OCI-LY7 (cell line): ENCODE measurements around the gene APCDD1L. TPM values are rescaled to one million over a fixed set of nuclear protein-coding genes. Genes with fewer than 3 reads are reported as not detected.

Experiments
- BruUV-seq: library from RNA; stranded (reverse); fragments of 400-500 nt; replicated peaks from 2 replicates; lab custom pipeline; 2021; lab: Mats Ljungman, UMichigan
- CTCF ChIA-PET: fragments of 300-600 bp; sonication (Branson Sonifier 250); formaldehyde crosslinking; loops from one replicate; lab custom pipeline; 2022; ENCODE audit warnings: antibody characterized with exemption; ENCODE audit not compliant: unreplicated experiment; lab: Charles Lee
- POLR2A ChIA-PET: fragments of 300-600 bp; sonication (Branson Sonifier 250); formaldehyde crosslinking; loops from one replicate; lab custom pipeline; 2022; ENCODE audit warnings: antibody characterized with exemption; lab: Charles Lee
- DNase-seq: peaks from one replicate; pipeline ENCODE4 v3.0.0-alpha.2; 2015; ENCODE audit warnings: low spot score
- H2AFZ ChIP-seq: fragments of 200-600 bp; sonication (generic), shearing (Covaris generic); 2 replicates; pipeline ENCODE4 v1.6.1; 2014; ENCODE audit warnings: mild to moderate bottlenecking, antibody characterized with exemption, low read length, moderate library complexity
- H3K27ac ChIP-seq: fragments of 200-600 bp; sonication (generic); 2 replicates; pipeline ENCODE4 v1.5.1; 2014; ENCODE audit warnings: mixed run types, low read depth, mild to moderate bottlenecking, moderate library complexity, low read length, inconsistent platforms; ENCODE audit not compliant: poor library complexity, severe bottlenecking
- H3K36me3 ChIP-seq: fragments of 200-600 bp; sonication (generic); 2 replicates; pipeline ENCODE4 v1.6.1; 2014; ENCODE audit warnings: mild to moderate bottlenecking, antibody characterized with exemption, low read length, moderate library complexity, mixed read lengths; ENCODE audit not compliant: insufficient read depth
- H3K4me1 ChIP-seq: fragments of 200-600 bp; sonication (generic); 2 replicates; pipeline ENCODE4 v1.5.1; 2014; ENCODE audit warnings: mild to moderate bottlenecking, low read length; ENCODE audit not compliant: insufficient read depth, poor library complexity, severe bottlenecking
- H3K4me2 ChIP-seq: fragments of 200-600 bp; sonication (generic); 2 replicates; pipeline ENCODE4 v1.6.1; 2014; ENCODE audit warnings: mild to moderate bottlenecking, low read length
- H3K4me3 ChIP-seq: fragments of 200-600 bp; sonication (generic); 2 replicates; pipeline ENCODE4 v1.5.1; 2014; ENCODE audit warnings: mild to moderate bottlenecking, low read depth, low read length; ENCODE audit not compliant: poor library complexity, severe bottlenecking
- H3K79me2 ChIP-seq: fragments of 200-600 bp; sonication (generic); 2 replicates; pipeline ENCODE4 v1.6.1; 2016; ENCODE audit warnings: low read depth, mild to moderate bottlenecking, low read length, moderate library complexity, mixed read lengths; ENCODE audit not compliant: insufficient read depth
- H3K9me2 ChIP-seq: fragments of 200-600 bp; sonication (generic); 2 replicates; pipeline ENCODE4 v1.6.1; 2016; ENCODE audit warnings: mild to moderate bottlenecking, low read length, mixed read lengths; ENCODE audit not compliant: insufficient read depth
- H3K9me3 ChIP-seq: fragments of 200-600 bp; sonication (generic); 2 replicates; pipeline ENCODE4 v1.6.1; 2014; ENCODE audit warnings: mild to moderate bottlenecking, mixed run types, low read length, mixed read lengths
- H4K20me1 ChIP-seq: fragments of 200-600 bp; sonication (generic); 2 replicates; pipeline ENCODE4 v1.6.1; 2014; ENCODE audit warnings: mild to moderate bottlenecking, antibody characterized with exemption, low read length, moderate library complexity, mixed read lengths; ENCODE audit not compliant: insufficient read depth
- EZH2phosphoT487 ChIP-seq: fragments of 200-600 bp; sonication (generic); IDR thresholded peaks from 2 replicates; pipeline ENCODE4 v1.6.1; 2018; ENCODE audit warnings: low read depth, borderline replicate concordance, mild to moderate bottlenecking, mixed run types, antibody characterized with exemption, low read length, moderate library complexity, mixed read lengths
- intact Hi-C: fragments of 100-400 bp; cut with micrococcal nuclease; formaldehyde crosslinking; loops from one replicate; pipeline ENCODE4 v1.10.0; 2022; ENCODE audit not compliant: unreplicated experiment
- total RNA-seq, 2 experiments: library from RNA; depleted of rRNA in 1 of 2; stranded (reverse); fragments of >200 nt in 1 of 2; shearing (Covaris generic) in 1 of 2; gene quantifications; 2 replicates each; pipeline ENCODE4 v1.2.3, GENCODE V29; 2014 to 2022
- TF ChIP-seq, protein P1 (sequence below): fragments of 200-600 bp; sonication (generic); conservative IDR thresholded peaks from 2 replicates; pipeline ENCODE4 v1.5.1; 2014; ENCODE audit warnings: mild to moderate bottlenecking, antibody characterized with exemption, low read length, moderate library complexity, mixed read lengths

APCDD1L gene
- total RNA-seq, 2 experiments from 2014 or later, result not detected

DNA sequence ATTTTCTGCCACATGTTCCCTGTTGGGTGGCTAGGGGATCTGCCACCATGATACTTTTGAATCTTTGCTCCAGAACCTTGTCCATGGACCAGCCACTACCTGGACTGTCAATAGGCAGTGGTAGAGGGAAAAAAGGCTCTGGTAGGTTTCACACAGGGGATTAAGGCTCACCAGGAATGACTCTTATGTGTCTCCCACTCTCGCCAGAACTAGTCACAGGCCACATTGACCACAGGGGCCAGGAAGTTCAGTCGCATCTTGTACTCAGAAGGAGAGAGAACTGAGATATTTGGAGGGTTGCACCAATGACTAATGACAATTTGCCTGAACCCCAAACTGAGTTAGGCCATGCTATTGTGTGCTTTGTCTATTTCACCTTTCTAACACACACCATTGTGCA is 23.6 kb upstream of the APCDD1L start:
- POLR2A ChIA-PET, result no interaction called here
- no peaks in the 10 kb centered on the region for H3K79me2 ChIP-seq

GRCh38 chr20:58537831-58538230 is 22.6 kb upstream of the APCDD1L start:
- ChIA-PET CTCF (no interaction called here), POLR2A (no interaction called here)
- Histone ChIP-seq H3K4me1 (no peaks in the 10 kb centered on the region), H2AFZ (no peak overlapping the region), H3K9me2 (no peaks in the 10 kb centered on the region), H3K4me3 (no peak overlapping the region), H3K36me3 (no peaks in the 10 kb centered on the region), H3K27ac (no peak overlapping the region), H4K20me1 (no peaks in the 10 kb centered on the region), H3K79me2 (no peaks in the 10 kb centered on the region), H3K9me3 (no peaks in the 10 kb centered on the region), H3K4me2 (no peak overlapping the region)
- intact Hi-C loops, result no loop called here
- no peak for TF ChIP-seq EZH2phosphoT487
- TF ChIP-seq, protein P1, sequence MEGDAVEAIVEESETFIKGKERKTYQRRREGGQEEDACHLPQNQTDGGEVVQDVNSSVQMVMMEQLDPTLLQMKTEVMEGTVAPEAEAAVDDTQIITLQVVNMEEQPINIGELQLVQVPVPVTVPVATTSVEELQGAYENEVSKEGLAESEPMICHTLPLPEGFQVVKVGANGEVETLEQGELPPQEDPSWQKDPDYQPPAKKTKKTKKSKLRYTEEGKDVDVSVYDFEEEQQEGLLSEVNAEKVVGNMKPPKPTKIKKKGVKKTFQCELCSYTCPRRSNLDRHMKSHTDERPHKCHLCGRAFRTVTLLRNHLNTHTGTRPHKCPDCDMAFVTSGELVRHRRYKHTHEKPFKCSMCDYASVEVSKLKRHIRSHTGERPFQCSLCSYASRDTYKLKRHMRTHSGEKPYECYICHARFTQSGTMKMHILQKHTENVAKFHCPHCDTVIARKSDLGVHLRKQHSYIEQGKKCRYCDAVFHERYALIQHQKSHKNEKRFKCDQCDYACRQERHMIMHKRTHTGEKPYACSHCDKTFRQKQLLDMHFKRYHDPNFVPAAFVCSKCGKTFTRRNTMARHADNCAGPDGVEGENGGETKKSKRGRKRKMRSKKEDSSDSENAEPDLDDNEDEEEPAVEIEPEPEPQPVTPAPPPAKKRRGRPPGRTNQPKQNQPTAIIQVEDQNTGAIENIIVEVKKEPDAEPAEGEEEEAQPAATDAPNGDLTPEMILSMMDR, result no peak
- no TSS peak for BruUV-seq
- DNase-seq, result no peak

More for the DNA sequence above, 23.6 kb upstream of the APCDD1L start:
- Histone ChIP-seq H2AFZ (no peak overlapping the region), H3K4me3 (no peak overlapping the region), H3K9me3 (no peaks in the 10 kb centered on the region), H3K4me2 (no peak overlapping the region), H3K9me2 (no peaks in the 10 kb centered on the region), H3K36me3 (no peaks in the 10 kb centered on the region), H3K4me1 (no peaks in the 10 kb centered on the region), H3K27ac (no peak overlapping the region), H4K20me1 (no peaks in the 10 kb centered on the region)
- TF ChIP-seq, protein P1, result no peak
- no peak for TF ChIP-seq EZH2phosphoT487
- BruUV-seq, result no TSS peak
- intact Hi-C loops, result no loop called here
- CTCF ChIA-PET, result no interaction called here
- no peak for DNase-seq

- intact Hi-C loops, result no loop called here
- no peak overlapping the region for H2AFZ ChIP-seq
- no peaks in the 10 kb centered on the region for H3K9me2 ChIP-seq
- POLR2A ChIA-PET, result no interaction called here
- DNase-seq, result no peak
- H3K9me3 ChIP-seq, result peaks cover 6% of the 10 kb centered on the region; the same call in 1 of the 2 replicates
- no peaks in the 10 kb centered on the region for H3K79me2 ChIP-seq
- H3K36me3 ChIP-seq, result no peaks in the 10 kb centered on the region
- H3K4me1 ChIP-seq, result no peaks in the 10 kb centered on the region
- H3K27ac ChIP-seq, result no peak overlapping the region
- TF ChIP-seq, protein P1, result no peak
- TF ChIP-seq EZH2phosphoT487, result no peak
- no peaks in the 10 kb centered on the region for H4K20me1 ChIP-seq
- CTCF ChIA-PET, result no interaction called here
- H3K4me2 ChIP-seq, result no peak overlapping the region
- BruUV-seq, result no TSS peak
- H3K4me3 ChIP-seq, result no peak overlapping the region
These were observed 21.1 kb upstream of the APCDD1L start for GRCh38 chr20:58536289-58536688.
